ENCODE measurements around the gene TLE1. TPM values are rescaled to one million over a fixed set of nuclear protein-coding genes. Genes with fewer than 3 reads are reported as not detected.
A peak's percentile ranks its signal among the peaks of the same experiment; 100 is the strongest.

The TLE1 gene
- total RNA-seq, 1 donor from 2014 or later: 60.6 TPM

GRCh38 chr9:81588148-81588871, 101.0 kb downstream of the TLE1 start:
- Mint-ChIP-seq H3K27me3 (ENCODE audit: unreplicated experiment) (no peaks in the 10 kb centered on the region), H3K9me3 (ENCODE audit: unreplicated experiment) (no peaks in the 10 kb centered on the region), H3K36me3 (ENCODE audit: unreplicated experiment) (peaks cover 78% of the 10 kb centered on the region), H3K4me1 (ENCODE audit: unreplicated experiment) (peaks cover 53% of the 10 kb centered on the region), H3K4me3 (ENCODE audit: unreplicated experiment) (peak overlapping the region; percentile 10), H3K27ac (ENCODE audit: unreplicated experiment) (peak overlapping the region; percentile 97)
- no peak for TF ChIP-seq CTCF (IDR thresholded peaks at IDR 0.05)
- no peak for DNase-seq (ENCODE audit: extremely low spot score, unreplicated experiment)

- H3K27ac Mint-ChIP-seq (ENCODE audit: unreplicated experiment): peak overlapping the region; percentile 97
- H3K36me3 Mint-ChIP-seq (ENCODE audit: unreplicated experiment): peaks cover 70% of the 10 kb centered on the region
- no peak for DNase-seq (ENCODE audit: extremely low spot score, unreplicated experiment)
- H3K4me3 Mint-ChIP-seq (ENCODE audit: unreplicated experiment): no peak overlapping the region
- H3K4me1 Mint-ChIP-seq (ENCODE audit: unreplicated experiment): peaks cover 51% of the 10 kb centered on the region
- no peak for TF ChIP-seq CTCF (IDR thresholded peaks at IDR 0.05)
- H3K9me3 Mint-ChIP-seq (ENCODE audit: unreplicated experiment): no peaks in the 10 kb centered on the region
- no peaks in the 10 kb centered on the region for H3K27me3 Mint-ChIP-seq (ENCODE audit: unreplicated experiment)
Observed at GRCh38 chr9:81586786-81587185, 102.6 kb downstream of the TLE1 start.

- Mint-ChIP-seq H3K9me3 (ENCODE audit: unreplicated experiment) (no peaks in the 10 kb centered on the region), H3K27me3 (ENCODE audit: unreplicated experiment) (no peaks in the 10 kb centered on the region), H3K27ac (ENCODE audit: unreplicated experiment) (peak overlapping the region; percentile 97), H3K4me3 (ENCODE audit: unreplicated experiment) (no peak overlapping the region), H3K4me1 (ENCODE audit: unreplicated experiment) (peaks cover 51% of the 10 kb centered on the region), H3K36me3 (ENCODE audit: unreplicated experiment) (peaks cover 63% of the 10 kb centered on the region)
- no peak for DNase-seq (ENCODE audit: extremely low spot score, unreplicated experiment)
- no peak for TF ChIP-seq CTCF (IDR thresholded peaks at IDR 0.05)
Observed at GRCh38 chr9:81585191-81585763, 104.1 kb downstream of the TLE1 start.

- Mint-ChIP-seq H3K27me3 (ENCODE audit: unreplicated experiment) (no peaks in the 10 kb centered on the region), H3K27ac (ENCODE audit: unreplicated experiment) (no peak overlapping the region), H3K36me3 (ENCODE audit: unreplicated experiment) (peaks cover 56% of the 10 kb centered on the region), H3K4me1 (ENCODE audit: unreplicated experiment) (peaks cover 49% of the 10 kb centered on the region), H3K9me3 (ENCODE audit: unreplicated experiment) (no peaks in the 10 kb centered on the region), H3K4me3 (ENCODE audit: unreplicated experiment) (no peak overlapping the region)
- DNase-seq (ENCODE audit: extremely low spot score, unreplicated experiment): no peak
- no peak for TF ChIP-seq CTCF (IDR thresholded peaks at IDR 0.05)
Observed at GRCh38 chr9:81584099-81584498, 105.2 kb downstream of the TLE1 start.

- peaks cover 45% of the 10 kb centered on the region for H3K36me3 Mint-ChIP-seq (ENCODE audit: unreplicated experiment)
- no peak overlapping the region for H3K27ac Mint-ChIP-seq (ENCODE audit: unreplicated experiment)
Observed at GRCh38 chr9:81581986-81582385, 107.4 kb downstream of the TLE1 start.

More at GRCh38 chr9:81581986-81582385, 107.4 kb downstream of the TLE1 start:
- no peak for DNase-seq (ENCODE audit: extremely low spot score, unreplicated experiment)
- Mint-ChIP-seq H3K27me3 (ENCODE audit: unreplicated experiment) (no peaks in the 10 kb centered on the region), H3K4me1 (ENCODE audit: unreplicated experiment) (peaks cover 35% of the 10 kb centered on the region), H3K9me3 (ENCODE audit: unreplicated experiment) (no peaks in the 10 kb centered on the region), H3K4me3 (ENCODE audit: unreplicated experiment) (no peak overlapping the region)
- TF ChIP-seq CTCF (IDR thresholded peaks at IDR 0.05): no peak

All from osteocyte (in vitro differentiated cells).